Measurements from ENCODE around the gene EMC8.

The EMC8 gene

DNA sequence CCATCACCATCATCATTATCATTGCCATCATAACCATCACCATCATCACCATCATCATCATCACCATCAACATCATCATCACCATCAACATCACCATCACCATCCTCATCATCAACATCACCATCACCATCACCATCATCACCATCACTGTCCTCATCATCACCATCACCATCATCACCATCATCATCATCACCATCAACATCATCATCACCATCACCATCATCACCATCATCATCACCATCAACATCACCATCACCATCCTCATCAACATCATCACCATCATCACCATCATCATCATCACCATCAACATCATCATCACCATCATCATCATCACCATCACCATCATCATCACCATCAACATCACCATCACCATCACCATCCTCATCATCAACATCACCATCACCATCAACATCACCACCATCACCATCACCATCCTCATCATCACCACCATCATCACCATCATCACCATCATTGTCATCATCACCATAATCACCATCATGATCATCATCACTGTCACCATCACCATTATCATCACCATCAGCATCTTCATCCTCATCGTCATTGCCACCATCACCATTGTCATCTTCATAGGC, 24.1 kb upstream of the EMC8 start:
- Histone ChIP-seq H3K4me3 (ENCODE audit: low read depth, low read length) (no peak overlapping the region), H3K36me3 (ENCODE audit: control insufficient read depth in 2 of 2, insufficient read depth in 1 of 2, low read length in 2 of 2) (no peaks in the 10 kb centered on the region), H3K4me1 (ENCODE audit: control insufficient read depth, insufficient read depth, low read length) (no peaks in the 10 kb centered on the region), H3K27ac (ENCODE audit: extremely low read depth, low read depth, low read length) (no peak overlapping the region), H3K9me3 (ENCODE audit: control insufficient read depth, insufficient read depth, low read depth, low read length) (no peaks in the 10 kb centered on the region)
- POLR2A ChIA-PET = no interaction called here
- no peak for TF ChIP-seq ZNF791 (tag by site-specific recombination; IDR thresholded peaks at IDR 0.05)
- peak; percentile 99 for TF ChIP-seq ZNF513 (tag by site-specific recombination; IDR thresholded peaks at IDR 0.05)
- no peak for TF ChIP-seq ZNF140 (tag by site-specific recombination; IDR thresholded peaks at IDR 0.05)
- TF ChIP-seq ZBTB20 (tag by site-specific recombination; IDR thresholded peaks at IDR 0.05) = 0 out of 2 replicates have a peak, but pooled peaks have one; percentile 30
- TF ChIP-seq ZNF37A (tag by site-specific recombination; IDR thresholded peaks at IDR 0.05) = no peak
- TF ChIP-seq, protein P1, sequence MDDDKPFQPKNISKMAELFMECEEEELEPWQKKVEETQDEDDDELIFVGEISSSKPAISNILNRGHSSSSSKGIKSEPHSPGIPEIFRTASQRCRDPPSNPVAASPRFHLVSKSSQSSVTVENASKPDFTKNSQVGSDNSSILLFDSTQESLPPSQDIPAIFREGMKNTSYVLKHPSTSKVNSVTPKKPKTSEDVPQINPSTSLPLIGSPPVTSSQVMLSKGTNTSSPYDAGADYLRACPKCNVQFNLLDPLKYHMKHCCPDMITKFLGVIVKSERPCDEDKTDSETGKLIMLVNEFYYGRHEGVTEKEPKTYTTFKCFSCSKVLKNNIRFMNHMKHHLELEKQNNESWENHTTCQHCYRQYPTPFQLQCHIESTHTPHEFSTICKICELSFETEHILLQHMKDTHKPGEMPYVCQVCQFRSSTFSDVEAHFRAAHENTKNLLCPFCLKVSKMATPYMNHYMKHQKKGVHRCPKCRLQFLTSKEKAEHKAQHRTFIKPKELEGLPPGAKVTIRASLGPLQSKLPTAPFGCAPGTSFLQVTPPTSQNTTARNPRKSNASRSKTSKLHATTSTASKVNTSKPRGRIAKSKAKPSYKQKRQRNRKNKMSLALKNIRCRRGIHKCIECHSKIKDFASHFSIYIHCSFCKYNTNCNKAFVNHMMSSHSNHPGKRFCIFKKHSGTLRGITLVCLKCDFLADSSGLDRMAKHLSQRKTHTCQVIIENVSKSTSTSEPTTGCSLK (tag by site-specific recombination; IDR thresholded peaks at IDR 0.05) = 0 out of 2 replicates have a peak, but pooled peaks have one; percentile 61
- TF ChIP-seq ZNF24 (tag by site-specific recombination; IDR thresholded peaks at IDR 0.05) = no peak
- no peak for TF ChIP-seq ZFP41 (tag by site-specific recombination; IDR thresholded peaks at IDR 0.05; ENCODE audit: borderline replicate concordance)
- no peak for TF ChIP-seq MYNN (tag by site-specific recombination; IDR thresholded peaks at IDR 0.05; ENCODE audit: borderline replicate concordance)
- TF ChIP-seq ZFP37 (tag by site-specific recombination; IDR thresholded peaks at IDR 0.05) = no peak
- TF ChIP-seq ZNF701 (tag by site-specific recombination; IDR thresholded peaks at IDR 0.05) = no peak
- TF ChIP-seq ZNF266 (tag by site-specific recombination; IDR thresholded peaks at IDR 0.05; ENCODE audit: low read depth) = 0 out of 2 replicates have a peak, but pooled peaks have one; percentile 5
- TF ChIP-seq ZNF501 (tag by site-specific recombination; IDR thresholded peaks at IDR 0.05) = no peak
- TF ChIP-seq, protein P2, sequence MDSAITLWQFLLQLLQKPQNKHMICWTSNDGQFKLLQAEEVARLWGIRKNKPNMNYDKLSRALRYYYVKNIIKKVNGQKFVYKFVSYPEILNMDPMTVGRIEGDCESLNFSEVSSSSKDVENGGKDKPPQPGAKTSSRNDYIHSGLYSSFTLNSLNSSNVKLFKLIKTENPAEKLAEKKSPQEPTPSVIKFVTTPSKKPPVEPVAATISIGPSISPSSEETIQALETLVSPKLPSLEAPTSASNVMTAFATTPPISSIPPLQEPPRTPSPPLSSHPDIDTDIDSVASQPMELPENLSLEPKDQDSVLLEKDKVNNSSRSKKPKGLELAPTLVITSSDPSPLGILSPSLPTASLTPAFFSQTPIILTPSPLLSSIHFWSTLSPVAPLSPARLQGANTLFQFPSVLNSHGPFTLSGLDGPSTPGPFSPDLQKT (IDR thresholded peaks at IDR 0.05; ENCODE audit: borderline replicate concordance, low read depth, low read length) = no peak
- TF ChIP-seq ZNF19 (tag by site-specific recombination; IDR thresholded peaks at IDR 0.05; ENCODE audit: low read depth) = peak; percentile 11; the same call in 1 of the 2 replicates
- no peak for TF ChIP-seq ZNF670 (tag by site-specific recombination; IDR thresholded peaks at IDR 0.05; ENCODE audit: low read depth)
- TF ChIP-seq ZNF529 (tag by site-specific recombination; IDR thresholded peaks at IDR 0.05; ENCODE audit: insufficient replicate concordance) = no peak
- no peak for TF ChIP-seq ZNF621 (tag by site-specific recombination; IDR thresholded peaks at IDR 0.05)
- no peak for TF ChIP-seq ZNF324 (tag by site-specific recombination; IDR thresholded peaks at IDR 0.05)
- no peak for TF ChIP-seq ZXDB (tag by site-specific recombination; IDR thresholded peaks at IDR 0.05)
- TF ChIP-seq ZNF239 (tag by site-specific recombination; IDR thresholded peaks at IDR 0.05) = 0 out of 2 replicates have a peak, but pooled peaks have one; percentile 8
- no peak for TF ChIP-seq ZNF76 (tag by site-specific recombination; IDR thresholded peaks at IDR 0.05; ENCODE audit: borderline replicate concordance, low read depth)
- peak; percentile 66; the same call in 1 of the 2 replicates for TF ChIP-seq YY2 (tag by site-specific recombination; IDR thresholded peaks at IDR 0.05)
- 0 out of 2 replicates have a peak, but pooled peaks have one; percentile 52 for TF ChIP-seq ZNF521 (tag by site-specific recombination; IDR thresholded peaks at IDR 0.05)
- no peak for TF ChIP-seq ZNF692 (tag by site-specific recombination; IDR thresholded peaks at IDR 0.05)
- CTCF ChIA-PET = interaction anchor here (1.6 to 6.2 kb wide), 2 partner anchors 164 to 169 kb away, joined by 5 to 292 read pairs; no protein-coding TSS in a partner anchor

Measured in HEK293 (cell line).